Smooth muscle cell (in vitro differentiated cells): ENCODE data around the gene DESI2. TPM values are rescaled to one million over a fixed set of nuclear protein-coding genes. Genes with fewer than 3 reads are reported as not detected.
"Not testable (repeated sequence)": the region's sequence is repeated elsewhere in the genome, so short reads cannot be mapped to it uniquely, and the experiment has no call there.

ENCODE experiments used
- DNase-seq: peaks from one replicate; lab custom pipeline; 2025; ENCODE audit not compliant: unreplicated experiment; lab: John Stamatoyannopoulos, UW
- H2AFZ ChIP-seq: fragments of 200-600 bp; sonication (generic); 2 replicates; pipeline ENCODE4 v1.6.0; 2016; ENCODE audit warnings: antibody characterized with exemption, low read depth, mild to moderate bottlenecking
- H3F3A ChIP-seq: fragments of 200-600 bp; sonication (generic); 2 replicates; pipeline ENCODE4 v1.6.0; 2017; ENCODE audit warnings: antibody characterized with exemption, low read depth
- H3K27ac ChIP-seq: fragments of 200-600 bp; sonication (generic); 2 replicates; pipeline ENCODE4 v1.5.1; 2016; ENCODE audit warnings: low read depth, mild to moderate bottlenecking
- H3K27me3 ChIP-seq: fragments of 200-600 bp; sonication (generic); 2 replicates; pipeline ENCODE4 v1.6.1; 2016; ENCODE audit warnings: low read depth, mild to moderate bottlenecking
- H3K36me3 ChIP-seq: fragments of 200-600 bp; sonication (generic); 2 replicates; pipeline ENCODE4 v1.5.1; 2016; ENCODE audit warnings: low read depth
- H3K4me1 ChIP-seq: fragments of 200-600 bp; sonication (generic); 2 replicates; pipeline ENCODE4 v1.5.1; 2016; ENCODE audit warnings: low read depth
- H3K4me2 ChIP-seq: fragments of 200-600 bp; sonication (generic); 2 replicates; pipeline ENCODE4 v1.6.0; 2016; ENCODE audit warnings: mild to moderate bottlenecking
- H3K4me3 ChIP-seq: fragments of 200-600 bp; sonication (generic); 2 replicates; pipeline ENCODE4 v1.5.1; 2016; ENCODE audit warnings: mild to moderate bottlenecking
- H3K79me2 ChIP-seq: fragments of 200-600 bp; sonication (generic); 2 replicates; pipeline ENCODE4 v1.6.0; 2016; ENCODE audit warnings: low read depth, mild to moderate bottlenecking
- H3K9ac ChIP-seq: fragments of 200-600 bp; sonication (generic); 2 replicates; pipeline ENCODE4 v1.6.0; 2016; ENCODE audit warnings: low read depth
- H3K9me3 ChIP-seq: fragments of 200-600 bp; sonication (generic); replicated peaks from 2 replicates; pipeline ENCODE4 v1.5.1; 2016; ENCODE audit warnings: low read depth
- H4K20me1 ChIP-seq: fragments of 200-600 bp; sonication (generic); 2 replicates; pipeline ENCODE4 v1.6.0; 2016; ENCODE audit warnings: low read depth
- WGBS: methylation state at CpG from one replicate; pipeline ENCODE4 v1.1.7; 2016; ENCODE audit warnings: low lambda C conversion rate; 5-methylcytosine and 5-hydroxymethylcytosine counted together
- polyA plus RNA-seq: library from polyadenylated mRNA; unstranded; fragments of >200 nt; fragmentation: Nextera tagmentation; extraction: Ambion mirVana; gene quantifications from 2 replicates; pipeline ENCODE4 v1.2.1, GENCODE V29; 2016
- total RNA-seq: library from RNA; depleted of rRNA; stranded (reverse); fragments of >200 nt; gene quantifications from 2 replicates; pipeline ENCODE4 v1.2.3, GENCODE V29; 2014
- TF ChIP-seq, protein P1 (sequence below): fragments of 200-600 bp; sonication (generic); IDR thresholded peaks from 2 replicates; pipeline ENCODE4 v1.5.1; 2017; ENCODE audit warnings: borderline replicate concordance, mild to moderate bottlenecking, antibody characterized with exemption; ENCODE audit not compliant: insufficient read depth, poor library complexity, severe bottlenecking

Gene DESI2
- total and polyA plus RNA-seq, 2 experiments from 2014 or later, result 31.5 to 56.3 TPM

GRCh38 chr1:244657421-244657820 lies 4.5 kb downstream of the DESI2 start:
- 50% methylated on average over 3 of the region's 3 CpGs for WGBS
- Histone ChIP-seq H3K79me2 (peaks cover 88% of the 10 kb centered on the region), H3K9me3 (no peaks in the 10 kb centered on the region), H3K4me1 (peaks cover 29% of the 10 kb centered on the region), H3K9ac (no peak overlapping the region), H3K27me3 (no peaks in the 10 kb centered on the region), H3K36me3 (peaks cover 8% of the 10 kb centered on the region), H3K4me3 (no peak overlapping the region), H3F3A (no peaks in the 10 kb centered on the region), H4K20me1 (peaks cover 76% of the 10 kb centered on the region), H3K27ac (peak overlapping the region; percentile 57), H3K4me2 (peak overlapping the region; percentile 22), H2AFZ (no peak overlapping the region)
- TF ChIP-seq, protein P1, sequence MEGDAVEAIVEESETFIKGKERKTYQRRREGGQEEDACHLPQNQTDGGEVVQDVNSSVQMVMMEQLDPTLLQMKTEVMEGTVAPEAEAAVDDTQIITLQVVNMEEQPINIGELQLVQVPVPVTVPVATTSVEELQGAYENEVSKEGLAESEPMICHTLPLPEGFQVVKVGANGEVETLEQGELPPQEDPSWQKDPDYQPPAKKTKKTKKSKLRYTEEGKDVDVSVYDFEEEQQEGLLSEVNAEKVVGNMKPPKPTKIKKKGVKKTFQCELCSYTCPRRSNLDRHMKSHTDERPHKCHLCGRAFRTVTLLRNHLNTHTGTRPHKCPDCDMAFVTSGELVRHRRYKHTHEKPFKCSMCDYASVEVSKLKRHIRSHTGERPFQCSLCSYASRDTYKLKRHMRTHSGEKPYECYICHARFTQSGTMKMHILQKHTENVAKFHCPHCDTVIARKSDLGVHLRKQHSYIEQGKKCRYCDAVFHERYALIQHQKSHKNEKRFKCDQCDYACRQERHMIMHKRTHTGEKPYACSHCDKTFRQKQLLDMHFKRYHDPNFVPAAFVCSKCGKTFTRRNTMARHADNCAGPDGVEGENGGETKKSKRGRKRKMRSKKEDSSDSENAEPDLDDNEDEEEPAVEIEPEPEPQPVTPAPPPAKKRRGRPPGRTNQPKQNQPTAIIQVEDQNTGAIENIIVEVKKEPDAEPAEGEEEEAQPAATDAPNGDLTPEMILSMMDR, result no peak
- no peak for DNase-seq

DNA sequence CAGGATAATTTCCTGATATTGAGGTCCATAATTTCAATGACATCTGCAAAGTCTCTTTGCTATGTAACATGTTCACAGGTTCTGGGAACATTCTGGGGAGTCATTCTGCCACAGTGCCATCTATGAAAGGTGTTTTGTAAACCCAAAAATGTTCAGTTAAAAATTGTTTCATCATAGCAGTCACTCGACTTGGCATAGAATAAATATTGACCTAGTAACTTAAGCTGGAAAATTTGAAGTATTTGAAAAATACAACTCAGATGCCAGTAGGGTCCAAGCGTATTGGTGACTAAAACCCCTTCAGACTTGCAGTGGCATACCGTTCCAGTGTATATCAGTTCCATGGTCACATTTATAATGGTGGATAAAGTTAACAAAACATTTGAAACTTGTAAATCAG lies 6.8 kb downstream of the DESI2 start:
- WGBS, result 95% methylated on average over 3 of the region's 3 CpGs

DNA sequence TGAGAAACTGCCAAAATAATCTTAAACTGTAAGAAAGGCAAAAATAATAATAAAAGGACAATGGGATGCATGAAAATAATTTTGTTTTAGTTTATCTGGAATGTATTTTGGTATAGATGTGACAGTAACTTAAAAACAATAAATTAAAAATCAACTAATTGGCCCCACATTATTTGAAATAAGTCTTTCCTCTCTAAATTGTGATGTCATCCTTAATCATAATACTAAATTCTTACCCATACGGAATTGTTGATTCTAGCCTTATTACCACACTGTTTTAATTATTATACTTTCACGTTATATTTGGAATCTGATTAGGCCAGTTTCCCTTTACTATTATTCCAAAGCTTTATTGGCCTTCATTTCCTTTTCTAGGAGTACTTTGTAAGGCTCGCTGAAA lies 7.7 kb downstream of the DESI2 start:
- no peaks in the 10 kb centered on the region for H3K27me3 ChIP-seq
- no peak overlapping the region for H3K9ac ChIP-seq
- H3K4me2 ChIP-seq, result no peak overlapping the region
- no peak overlapping the region for H2AFZ ChIP-seq
- peaks cover 8% of the 10 kb centered on the region for H3K36me3 ChIP-seq
- H4K20me1 ChIP-seq, result peaks cover 88% of the 10 kb centered on the region
- H3F3A ChIP-seq, result no peaks in the 10 kb centered on the region
- 99% methylated on average over 3 of the region's 3 CpGs for WGBS
- H3K9me3 ChIP-seq, result no peaks in the 10 kb centered on the region
- no peak overlapping the region for H3K4me3 ChIP-seq
- TF ChIP-seq, protein P1, result no peak
- H3K27ac ChIP-seq, result no peak overlapping the region
- H3K4me1 ChIP-seq, result peaks cover 15% of the 10 kb centered on the region
- peaks cover 86% of the 10 kb centered on the region for H3K79me2 ChIP-seq
- no peak for DNase-seq

More for the DNA sequence above, 6.8 kb downstream of the DESI2 start:
- Histone ChIP-seq H4K20me1 (peaks cover 88% of the 10 kb centered on the region), H3F3A (no peaks in the 10 kb centered on the region), H3K36me3 (peaks cover 8% of the 10 kb centered on the region), H3K9me3 (no peaks in the 10 kb centered on the region), H3K4me1 (peaks cover 18% of the 10 kb centered on the region), H3K9ac (no peak overlapping the region), H3K4me3 (no peak overlapping the region), H3K79me2 (peaks cover 86% of the 10 kb centered on the region), H3K27ac (no peak overlapping the region), H2AFZ (no peak overlapping the region), H3K27me3 (no peaks in the 10 kb centered on the region), H3K4me2 (no peak overlapping the region)
- DNase-seq, result no peak
- TF ChIP-seq, protein P1, result no peak

GRCh38 chr1:244661569-244662312 lies 8.8 kb downstream of the DESI2 start:
- WGBS, result over 99% methylated on average over 4 of the region's 4 CpGs
- DNase-seq, H2AFZ ChIP-seq, H3K9me3 ChIP-seq, H3K4me3 ChIP-seq, H3F3A ChIP-seq, H3K27ac ChIP-seq, H3K4me2 ChIP-seq, H3K9ac ChIP-seq, H3K36me3 ChIP-seq, H3K27me3 ChIP-seq: not testable (repeated sequence)
- H4K20me1 ChIP-seq, result peaks cover 89% of the 10 kb centered on the region
- H3K79me2 ChIP-seq, result peaks cover 85% of the 10 kb centered on the region
- H3K4me1 ChIP-seq, result peaks cover 18% of the 10 kb centered on the region
